HCT116 (cell line): ENCODE results near the gene ZC2HC1C. TPM values are rescaled to one million over a fixed set of nuclear protein-coding genes. Genes with fewer than 3 reads are reported as not detected.

Experiments used
- ATAC-seq: fragments of 200-7000 bp; cut with Tn5 transposase; 2 replicates; pipeline ENCODE4 v1.9.1; 2020; ENCODE audit warnings: mild to moderate bottlenecking, moderate library complexity
- BruUV-seq: library from RNA; stranded (reverse); fragments of 400-500 nt; replicated peaks from 2 replicates; lab custom pipeline; 2021; lab: Mats Ljungman, UMichigan
- CTCF ChIA-PET: fragments of 300-600 bp; sonication (Branson Sonifier 250); formaldehyde crosslinking; loops from one replicate; lab custom pipeline; 2021; ENCODE audit warnings: antibody characterized with exemption; lab: Charles Lee
- POLR2A ChIA-PET: fragments of 300-600, 350-600 bp; sonication (Branson Sonifier 250); formaldehyde crosslinking; loops from one replicate; lab custom pipeline; 2021; ENCODE audit warnings: antibody characterized with exemption; lab: Charles Lee
- RAD21 ChIA-PET, 2 experiments: fragments of 300-600 bp; sonication (Branson Sonifier 250); formaldehyde crosslinking; loops; one replicate each; lab custom pipeline; 2023; ENCODE audit warnings: low total read pairs in 2 of 2; ENCODE audit not compliant: uncharacterized antibody in 2 of 2, unreplicated experiment in 2 of 2, low non-redundant PET in 1 of 2; lab: Charles Lee
- DNase-seq: peaks from one replicate; pipeline ENCODE4 v3.0.0-alpha.2; 2010; ENCODE audit warnings: low read depth, low spot score
- H2AFZ ChIP-seq: fragments of 200-600 bp; shearing (Covaris generic), sonication (generic); 2 replicates; pipeline ENCODE4 v1.6.1; 2017; ENCODE audit warnings: low read depth, mixed run types, mixed read lengths, antibody characterized with exemption, low read length; ENCODE audit not compliant: poor library complexity, severe bottlenecking
- H3K27ac ChIP-seq: 2 replicates; pipeline ENCODE4 v1.5.1; 2012; ENCODE audit warnings: low read depth, low read length
- H3K27me3 ChIP-seq: fragments of 200-600 bp; sonication (generic); 2 replicates; pipeline ENCODE4 v1.6.1; 2016; ENCODE audit warnings: mixed run types, low read length, mixed read lengths; ENCODE audit not compliant: insufficient read depth
- H3K36me3 ChIP-seq, 2 experiments: fragments of 200-500 bp in 1 of 2; fragments of 200-600 bp in 1 of 2; sonication (Bioruptor generic) in 1 of 2; sonication (generic) in 1 of 2; 2 replicates each; pipeline versions ENCODE4 v1.5.1 to v1.6.1; 2014 to 2016; ENCODE audit warnings: low read length in 2 of 2, inconsistent platforms in 1 of 2, mixed read lengths in 1 of 2, mixed run types in 1 of 2; ENCODE audit not compliant: insufficient read depth in 2 of 2, control insufficient read depth in 1 of 2
- H3K4me1 ChIP-seq, 2 experiments: fragments of 200-600 bp in 1 of 2; sonication (generic) in 1 of 2; 2 replicates each; pipeline versions ENCODE4 v1.5.1 to v1.6.1; 2012 to 2017; ENCODE audit warnings: low read length in 2 of 2, inconsistent platforms in 1 of 2, mild to moderate bottlenecking in 1 of 2, mixed read lengths in 1 of 2, mixed run types in 1 of 2, moderate library complexity in 1 of 2; ENCODE audit not compliant: insufficient read depth in 2 of 2, control insufficient read depth in 1 of 2
- H3K4me2 ChIP-seq: fragments of 200-600 bp; sonication (generic); 2 replicates; pipeline ENCODE4 v1.6.1; 2017; ENCODE audit warnings: mixed run types, low read length, mixed read lengths
- H3K4me3 ChIP-seq, 2 experiments: fragments of 200-600 bp in 1 of 2; sonication (generic) in 1 of 2; replicated peaks in 1 of 2; 2 replicates each; pipeline ENCODE4 v1.5.1; 2011 to 2016; ENCODE audit warnings: low read length in 2 of 2, control low read depth in 1 of 2, low read depth in 1 of 2, mild to moderate bottlenecking in 1 of 2, mixed read lengths in 1 of 2, mixed run types in 1 of 2
- H3K79me2 ChIP-seq: fragments of 200-600 bp; sonication (generic); 2 replicates; pipeline ENCODE4 v1.6.1; 2017; ENCODE audit warnings: mild to moderate bottlenecking, mixed run types, low read length, moderate library complexity, mixed read lengths; ENCODE audit not compliant: insufficient read depth
- H3K9ac ChIP-seq: fragments of 200-600 bp; sonication (generic); 2 replicates; pipeline ENCODE4 v1.6.1; 2016; ENCODE audit warnings: low read length, mixed read lengths
- H3K9me2 ChIP-seq: fragments of 200-600 bp; sonication (generic), shearing (Covaris generic); 2 replicates; pipeline ENCODE4 v1.6.1; 2017; ENCODE audit warnings: mixed run types, mild to moderate bottlenecking, moderate library complexity; ENCODE audit not compliant: insufficient read depth
- H3K9me3 ChIP-seq, 2 experiments: fragments of 200-500 bp in 1 of 2; fragments of 200-600 bp in 1 of 2; sonication (Bioruptor generic) in 1 of 2; sonication (generic) in 1 of 2; 2 replicates each; pipeline ENCODE4 v1.6.1; 2014 to 2017; ENCODE audit warnings: low read length in 2 of 2, mixed read lengths in 2 of 2, inconsistent platforms in 1 of 2, low read depth in 1 of 2, mild to moderate bottlenecking in 1 of 2, mixed run types in 1 of 2, moderate library complexity in 1 of 2; ENCODE audit not compliant: control insufficient read depth in 1 of 2, insufficient read depth in 1 of 2
- H4K20me1 ChIP-seq: fragments of 200-600 bp; sonication (generic), shearing (Covaris generic); 2 replicates; pipeline ENCODE4 v1.6.1; 2017; ENCODE audit warnings: mixed run types, mild to moderate bottlenecking, moderate library complexity; ENCODE audit not compliant: insufficient read depth
- ATF3 ChIP-seq: IDR thresholded peaks from 2 replicates; pipeline ENCODE4 v1.6.1; 2012
- CBX3 ChIP-seq: IDR thresholded peaks from 2 replicates; pipeline ENCODE4 v1.6.1; 2012; ENCODE audit warnings: low read depth
- CEBPB ChIP-seq: IDR thresholded peaks from 2 replicates; pipeline ENCODE4 v1.6.1; 2012; ENCODE audit warnings: low read depth
- EZH2 ChIP-seq: fragments of 200-600 bp; sonication (generic); IDR thresholded peaks from 2 replicates; pipeline ENCODE4 v1.6.1; 2017; ENCODE audit warnings: antibody characterized with exemption, mixed run types
- JUND ChIP-seq: IDR thresholded peaks from 2 replicates; pipeline ENCODE4 v1.6.1; 2012
- POLR2A ChIP-seq: IDR thresholded peaks from 2 replicates; pipeline ENCODE4 v1.7.0; 2011; ENCODE audit warnings: borderline replicate concordance; ENCODE audit not compliant: insufficient read depth, insufficient read length; ENCODE audit errors: extremely low read depth
- POLR2AphosphoS5 ChIP-seq: IDR thresholded peaks from 2 replicates; pipeline ENCODE4 v1.6.1; 2011; ENCODE audit warnings: mild to moderate bottlenecking, low read depth, low read length, moderate library complexity
- intact Hi-C: fragments of 100-400 bp; cut with micrococcal nuclease; formaldehyde crosslinking; loops from 2 replicates; pipeline ENCODE4 v1.10.0; 2022
- total RNA-seq: library from RNA; stranded (reverse); gene quantifications from one replicate; pipeline ENCODE4 v1.2.1, GENCODE V29; 2021; ENCODE audit not compliant: unreplicated experiment

Gene ZC2HC1C
- total RNA-seq, 1 experiment from 2014 or later, result 0.98 TPM

GRCh38 chr14:75079521-75079920, 10.1 kb downstream of the ZC2HC1C start:
- RAD21 ChIA-PET, result no interaction called here
- Histone ChIP-seq H3K27me3 (no peaks in the 10 kb centered on the region), H3K4me3 (no peak overlapping the region), H3K4me2 (no peak overlapping the region), H3K4me1 (no peaks in the 10 kb centered on the region), H3K36me3 (peaks cover 0 to 8% of the 10 kb centered on the region in 2 experiments; a peak in 1 of 4 replicates), H3K9ac (no peak overlapping the region), H3K27ac (no peak overlapping the region), H3K9me3 (no peaks in the 10 kb centered on the region), H3K79me2 (no peaks in the 10 kb centered on the region), H2AFZ (no peak overlapping the region), H3K9me2 (no peaks in the 10 kb centered on the region), H4K20me1 (no peaks in the 10 kb centered on the region)
- intact Hi-C loops, result no loop called here
- POLR2A ChIA-PET, result no interaction called here
- ATAC-seq (no peak), DNase-seq (no peak)
- TF ChIP-seq CBX3 (no peak), POLR2AphosphoS5 (no peak), JUND (no peak)
- CTCF ChIA-PET, result no interaction called here
- no TSS peak for BruUV-seq

GRCh38 chr14:75081660-75082229, 12.3 kb downstream of the ZC2HC1C start:
- no peaks in the 10 kb centered on the region for H3K79me2 ChIP-seq
- no peak for TF ChIP-seq ATF3
- TF ChIP-seq EZH2, result no peak
- no peak for TF ChIP-seq CEBPB
- TF ChIP-seq CBX3, result no peak
- no peak for TF ChIP-seq POLR2A
- intact Hi-C loops, result no loop called here
- CTCF ChIA-PET, result interaction anchor here (1.0 kb wide), 1 partner anchor 137 kb away, joined by 3 read pairs; no protein-coding TSS in a partner anchor
- no peaks in the 10 kb centered on the region for H4K20me1 ChIP-seq
- DNase-seq (no peak), ATAC-seq (no peak)
- H3K27me3 ChIP-seq, result no peaks in the 10 kb centered on the region
- no peaks in the 10 kb centered on the region for H3K4me1 ChIP-seq
- H2AFZ ChIP-seq, result no peak overlapping the region
- no peak overlapping the region for H3K27ac ChIP-seq
- H3K9me2 ChIP-seq, result no peaks in the 10 kb centered on the region
- H3K9me3 ChIP-seq, result no peaks in the 10 kb centered on the region
- no peak overlapping the region for H3K9ac ChIP-seq
- H3K4me3 ChIP-seq, result no peak overlapping the region
- POLR2A ChIA-PET, result no interaction called here
- H3K36me3 ChIP-seq, result peaks cover under 1 to 17% of the 10 kb centered on the region in 2 experiments; a peak in 3 of 4 replicates
- H3K4me2 ChIP-seq, result no peak overlapping the region
- RAD21 ChIA-PET, result no interaction called here
- no TSS peak for BruUV-seq
